Thoracic aorta (tissue), 2 donors: ENCODE data around the gene NTSR1. TPM values are rescaled to one million over a fixed set of nuclear protein-coding genes. Genes with fewer than 3 reads are reported as not detected.

Experiments used
- ATAC-seq: fragments of 150-250 bp; one replicate; pipeline ENCODE4 v1.8.0; 2017; ENCODE audit warnings: low read depth; ENCODE audit not compliant: insufficient number of reproducible peaks, low FRiP score
- DNase-seq: peaks from one replicate; pipeline ENCODE4 v3.0.0-alpha.2; 2020; ENCODE audit warnings: low spot score
- H3K27ac ChIP-seq, 2 donors: fragments of 200-600 bp; sonication (generic); 1 replicate in 1 of 2; 2 replicates in 1 of 2; pipeline ENCODE4 v1.5.1; 2016; ENCODE audit warnings: mild to moderate bottlenecking in 2 of 2, moderate library complexity in 2 of 2
- H3K27me3 ChIP-seq: fragments of 200-600 bp; sonication (generic); replicated peaks from 2 replicates; pipeline ENCODE4 v1.6.0; 2016; ENCODE audit warnings: mild to moderate bottlenecking; ENCODE audit not compliant: insufficient read depth
- H3K36me3 ChIP-seq: fragments of 200-600 bp; sonication (generic); one replicate; pipeline ENCODE4 v1.5.1; 2016
- H3K4me1 ChIP-seq, 2 donors: fragments of 200-600 bp; sonication (generic); 1 replicate in 1 of 2; 2 replicates in 1 of 2; pipeline versions ENCODE4 v1.5.1 to v1.6.0; 2016; ENCODE audit warnings: low read depth in 2 of 2, mild to moderate bottlenecking in 1 of 2; ENCODE audit not compliant: control insufficient read depth in 1 of 2
- H3K4me3 ChIP-seq: fragments of 200-600 bp; sonication (generic); 2 replicates; pipeline ENCODE4 v1.5.1; 2016; ENCODE audit warnings: mild to moderate bottlenecking
- H3K9me3 ChIP-seq: fragments of 200-600 bp; sonication (generic); 2 replicates; pipeline ENCODE4 v1.5.1; 2016
- CTCF ChIP-seq: fragments of 200-600 bp; sonication (generic); IDR thresholded peaks from one replicate; pipeline ENCODE4 v1.5.1; 2019; ENCODE audit warnings: antibody characterized with exemption
- total RNA-seq, 2 donors: library from RNA; depleted of rRNA; stranded (reverse); fragments of >200 nt; gene quantifications; one replicate each; pipeline versions ENCODE4 v1.1.0 to v1.2.3, GENCODE V29; 2016

Gene NTSR1
- total RNA-seq, 2 donors from 2014 or later, result not detected

- Histone ChIP-seq H3K36me3 (no peaks in the 10 kb centered on the region), H3K27ac (no peak overlapping the region), H3K27me3 (no peaks in the 10 kb centered on the region), H3K9me3 (no peaks in the 10 kb centered on the region), H3K4me1 (no peaks in the 10 kb centered on the region), H3K4me3 (no peak overlapping the region)
- ATAC-seq, result no peak
- DNase-seq, result no peak
- TF ChIP-seq CTCF, result no peak
Measured at GRCh38 chr20:62669249-62669648, 39.4 kb upstream of the NTSR1 start.

- Histone ChIP-seq H3K36me3 (no peaks in the 10 kb centered on the region), H3K4me1 (no peaks in the 10 kb centered on the region), H3K4me3 (no peak overlapping the region), H3K27me3 (no peaks in the 10 kb centered on the region), H3K9me3 (no peaks in the 10 kb centered on the region), H3K27ac (no peak overlapping the region)
- no peak for TF ChIP-seq CTCF
- no peak for ATAC-seq
- DNase-seq, result no peak
Measured at GRCh38 chr20:62670156-62670555, 38.5 kb upstream of the NTSR1 start.

GRCh38 chr20:62670998-62671397 lies 37.6 kb upstream of the NTSR1 start:
- Histone ChIP-seq H3K9me3 (no peaks in the 10 kb centered on the region), H3K36me3 (no peaks in the 10 kb centered on the region), H3K4me1 (no peaks in the 10 kb centered on the region)

GRCh38 chr20:62671765-62672164 lies 36.9 kb upstream of the NTSR1 start:
- Histone ChIP-seq H3K9me3 (no peaks in the 10 kb centered on the region), H3K27me3 (no peaks in the 10 kb centered on the region), H3K27ac (no peak overlapping the region), H3K4me1 (no peaks in the 10 kb centered on the region), H3K36me3 (no peaks in the 10 kb centered on the region), H3K4me3 (no peak overlapping the region)
- no peak for TF ChIP-seq CTCF
- ATAC-seq (no peak), DNase-seq (no peak)

More at GRCh38 chr20:62670998-62671397, 37.6 kb upstream of the NTSR1 start:
- ATAC-seq, result no peak
- H3K27ac ChIP-seq, result no peak overlapping the region
- no peak for TF ChIP-seq CTCF
- no peak for DNase-seq
- no peaks in the 10 kb centered on the region for H3K27me3 ChIP-seq
- no peak overlapping the region for H3K4me3 ChIP-seq

- Histone ChIP-seq H3K27ac (no peak overlapping the region), H3K4me1 (no peaks in the 10 kb centered on the region), H3K4me3 (no peak overlapping the region), H3K36me3 (no peaks in the 10 kb centered on the region), H3K27me3 (no peaks in the 10 kb centered on the region), H3K9me3 (no peaks in the 10 kb centered on the region)
- ATAC-seq, result no peak
- no peak for DNase-seq
- no peak for TF ChIP-seq CTCF
Measured at GRCh38 chr20:62674370-62674769, 34.3 kb upstream of the NTSR1 start.
